Placental epithelial cell (primary cell): Measurements from ENCODE around the gene NME7. TPM values are rescaled to one million over a fixed set of nuclear protein-coding genes. Genes with fewer than 3 reads are reported as not detected.

Experiments used
- total RNA-seq: library from RNA; depleted of rRNA; stranded (reverse); fragments of >200 nt; gene quantifications from 2 replicates; pipeline ENCODE4 v1.2.3, GENCODE V29; 2012

The NME7 gene
- 13.4 and 22.8 TPM in 2 replicates for total RNA-seq

GRCh38 chr1:169367686-169368405 is at the start of gene NME7, which contains the start of gene BLZF1:
Gene NME7 (minus strand): TSS chr1:169367797. CDS start chr1:169367710, 87 bp downstream.
Gene BLZF1 (plus strand): TSS chr1:169368195. CDS start chr1:169369523, 1,328 bp downstream.

GRCh38 chr1:169106095-169106920 is 261.3 kb downstream of the NME7 start, which contains the start of gene ATP1B1:
Gene ATP1B1 (plus strand): TSS chr1:169106690. CDS start chr1:169106830, 140 bp downstream.

Other genes with a start within 250 kb of the NME7 start
- gene BLZF1, start 398 bp upstream of the NME7 start, total RNA-seq: 25.5 and 36.3 TPM in 2 replicates
- gene CCDC181, start 59.7 kb upstream of the NME7 start, total RNA-seq: not detected in 2 replicates
- gene SLC19A2, start 118.1 kb upstream of the NME7 start, total RNA-seq: 8.2 and 20.9 TPM in 2 replicates
- not detected in 2 replicates for gene F5, start 218.7 kb upstream of the NME7 start, total RNA-seq